Suprapubic skin (tissue), 4 donors: Measurements from ENCODE around the gene RUNX1.

Source experiments
- EP300 ChIP-seq: sonication (generic); formaldehyde crosslinking; IDR thresholded peaks from one replicate; pipeline ENCODE4 v1.6.1; 2017; ENCODE audit warnings: antibody characterized with exemption
- POLR2AphosphoS5 ChIP-seq, 3 donors: sonication (generic); formaldehyde crosslinking; IDR thresholded peaks; one replicate each; pipeline ENCODE4 v1.6.1; 2017; ENCODE audit warnings: antibody characterized with exemption in 3 of 3

DNA sequence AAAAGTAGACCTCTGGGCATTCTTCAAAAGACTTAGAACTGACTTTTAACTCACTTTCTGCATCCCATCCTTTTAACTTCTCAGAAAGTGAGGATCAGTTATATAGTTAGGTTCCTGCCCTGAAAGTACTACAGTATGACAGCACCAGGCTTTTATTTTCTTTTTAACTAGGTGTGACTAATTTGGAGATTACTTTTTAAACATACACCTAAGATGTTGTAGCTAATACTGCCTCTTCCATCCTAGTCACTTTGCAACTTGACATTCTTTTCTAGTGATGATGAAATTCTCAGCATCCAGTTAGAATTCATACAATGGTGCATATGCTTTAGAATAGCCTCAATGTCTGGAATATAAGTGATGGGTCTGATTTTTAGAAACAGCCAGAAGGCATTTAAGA, 24.6 kb downstream of the RUNX1 start:
- TF ChIP-seq EP300 (no peak), POLR2AphosphoS5 (IDR thresholded peaks at IDR 0.05) (no peak)
